GM18502 (cell line): Measurements from ENCODE around the gene C2CD2L.
"Not testable (repeated sequence)": the region's sequence is repeated elsewhere in the genome, so short reads cannot be mapped to it uniquely, and the experiment has no call there.

Experiments
- ATAC-seq: cut with Tn5 transposase; IDR thresholded peaks from one replicate; pipeline ENCODE4 v1.9.1; 2021; ENCODE audit warnings: mild to moderate bottlenecking; ENCODE audit not compliant: unreplicated experiment, poor library complexity

C2CD2L gene

DNA sequence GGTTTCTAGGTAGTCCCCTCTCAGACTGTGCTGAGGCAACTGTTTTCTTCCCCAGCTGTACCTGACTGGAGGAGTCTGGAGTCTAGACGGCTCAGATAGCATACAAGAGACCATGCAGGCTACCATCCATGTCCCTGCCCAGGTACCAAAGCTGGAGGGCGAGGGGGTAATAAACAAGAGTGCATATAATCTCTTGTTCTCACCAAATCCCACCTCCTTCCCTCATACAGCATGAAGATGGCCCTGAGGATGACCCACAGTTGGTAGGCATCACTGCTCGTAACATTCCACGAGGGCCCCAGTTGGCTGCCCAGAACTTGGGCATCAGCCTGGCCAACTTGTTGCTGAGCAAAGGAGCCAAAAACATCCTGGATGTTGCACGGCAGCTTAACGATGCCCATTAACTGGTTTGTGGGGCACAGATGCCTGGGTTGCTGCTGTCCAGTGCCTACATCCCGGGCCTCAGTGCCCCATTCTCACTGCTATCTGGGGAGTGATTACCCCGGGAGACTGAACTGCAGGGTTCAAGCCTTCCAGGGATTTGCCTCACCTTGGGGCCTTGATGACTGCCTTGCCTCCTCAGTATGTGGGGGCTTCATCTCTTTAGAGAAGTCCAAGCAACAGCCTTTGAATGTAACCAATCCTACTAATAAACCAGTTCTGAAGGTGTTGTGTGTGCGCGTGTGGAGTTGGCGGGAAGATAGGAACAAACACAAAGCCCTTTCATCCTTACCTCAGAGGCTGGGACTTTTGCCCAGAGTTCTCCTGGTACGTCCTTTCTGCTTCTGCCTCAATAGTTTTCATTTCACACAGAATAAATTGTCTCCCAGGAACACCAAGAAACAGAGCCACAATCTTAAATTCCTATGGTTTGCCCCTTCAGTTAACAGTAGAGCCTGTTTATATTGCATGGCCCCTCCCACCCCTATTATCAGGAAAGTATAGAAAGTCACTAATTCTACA, 14.0 kb upstream of the C2CD2L start:
- ATAC-seq = no peak

DNA sequence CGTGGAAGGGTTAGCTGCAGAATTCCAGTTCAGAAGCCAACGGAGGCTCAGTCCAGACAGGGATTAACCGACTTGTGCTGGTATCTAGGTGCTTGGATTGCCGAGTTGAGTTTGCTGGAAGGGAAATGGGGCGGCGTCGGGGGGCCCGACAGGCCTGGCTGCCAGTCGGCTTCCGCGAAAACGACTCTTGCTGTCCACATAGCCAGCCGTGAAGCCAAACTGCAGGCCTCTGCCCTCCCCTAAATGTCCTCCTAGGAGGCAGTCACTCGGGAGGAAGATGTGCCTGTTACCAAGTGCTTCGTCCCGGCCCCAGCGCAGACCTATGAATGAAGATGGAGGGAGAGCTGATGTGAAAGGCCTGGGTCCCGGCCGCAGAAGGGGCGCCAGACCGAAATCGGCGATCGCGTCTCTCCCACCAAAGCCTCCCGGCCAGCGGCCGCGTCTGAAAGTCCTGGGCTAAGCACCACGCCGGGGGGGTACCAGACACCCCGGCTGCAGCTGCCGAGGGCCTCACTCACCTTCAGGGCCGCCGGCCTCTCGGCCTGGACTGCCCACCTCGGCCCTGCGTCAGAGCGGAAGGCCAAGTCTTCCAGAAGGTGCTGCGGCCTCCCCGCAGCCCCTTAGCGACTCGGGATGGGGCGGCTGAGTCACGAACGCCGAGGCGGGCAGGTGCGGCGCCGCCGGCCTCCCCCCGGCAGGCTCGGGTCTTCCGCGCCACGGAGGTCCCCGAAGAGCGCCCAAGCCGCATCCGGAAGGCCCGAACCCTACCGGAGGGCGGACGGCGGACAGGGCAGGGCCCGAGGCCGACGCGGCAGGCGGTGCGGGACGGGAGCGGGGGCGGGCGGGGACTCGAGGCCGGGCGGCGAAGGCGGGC, 13.0 kb upstream of the C2CD2L start:
- ATAC-seq = peak; percentile 9

DNA sequence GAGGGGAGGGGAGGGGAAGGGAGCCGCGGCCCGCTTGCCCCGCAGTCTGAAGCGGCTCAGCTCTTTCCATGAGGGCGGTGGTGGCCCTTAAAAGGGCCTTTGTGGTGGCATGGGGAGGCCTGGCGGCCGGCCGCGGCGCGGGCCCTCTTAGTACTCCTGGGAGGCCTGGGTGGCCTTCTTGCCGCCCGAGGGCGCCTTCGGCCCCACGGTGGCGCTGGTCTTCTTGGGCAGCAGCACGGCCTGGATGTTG, 12.4 kb upstream of the C2CD2L start:
- peak; percentile 34 for ATAC-seq

- peak; percentile 81 for ATAC-seq
Observed at GRCh38 chr11:119095066-119095880, 11.9 kb upstream of the C2CD2L start.

GRCh38 chr11:119099711-119100110, 7.4 kb upstream of the C2CD2L start:
- ATAC-seq = no peak

DNA sequence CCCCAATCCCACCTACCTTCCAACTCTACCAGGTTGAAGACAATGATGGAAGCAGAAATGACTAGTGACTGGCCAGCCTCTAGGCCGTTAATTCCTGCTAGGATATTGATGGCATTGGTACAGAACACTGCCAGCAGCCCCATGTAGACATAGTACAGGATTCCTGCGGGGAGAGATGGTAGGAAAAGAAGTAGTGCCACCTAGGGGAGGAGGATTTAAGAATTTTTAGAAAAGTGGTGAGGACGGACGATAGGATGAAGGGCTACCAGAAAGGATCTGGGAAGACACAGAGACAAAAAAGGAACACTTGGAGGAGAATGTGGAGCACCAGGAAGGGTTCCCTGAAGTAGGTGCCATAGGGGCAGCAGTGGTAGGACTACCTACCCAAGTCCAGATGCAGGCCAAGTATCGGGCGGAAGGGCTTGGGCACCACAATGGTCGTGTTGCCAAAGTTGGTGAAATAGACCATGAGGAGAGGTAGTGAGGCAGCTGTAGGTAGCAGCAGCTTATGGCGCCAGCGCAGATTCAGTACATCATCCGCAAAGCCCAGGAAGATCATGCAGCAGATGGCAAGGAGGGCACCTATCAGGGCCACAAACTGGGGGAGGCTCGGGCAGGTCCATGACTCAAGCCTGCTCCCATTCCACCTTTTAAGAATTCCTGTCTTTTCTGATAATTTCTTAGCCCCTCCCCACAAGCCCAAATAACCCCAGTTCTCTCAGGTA, 6.7 kb upstream of the C2CD2L start:
- no peak for ATAC-seq

DNA sequence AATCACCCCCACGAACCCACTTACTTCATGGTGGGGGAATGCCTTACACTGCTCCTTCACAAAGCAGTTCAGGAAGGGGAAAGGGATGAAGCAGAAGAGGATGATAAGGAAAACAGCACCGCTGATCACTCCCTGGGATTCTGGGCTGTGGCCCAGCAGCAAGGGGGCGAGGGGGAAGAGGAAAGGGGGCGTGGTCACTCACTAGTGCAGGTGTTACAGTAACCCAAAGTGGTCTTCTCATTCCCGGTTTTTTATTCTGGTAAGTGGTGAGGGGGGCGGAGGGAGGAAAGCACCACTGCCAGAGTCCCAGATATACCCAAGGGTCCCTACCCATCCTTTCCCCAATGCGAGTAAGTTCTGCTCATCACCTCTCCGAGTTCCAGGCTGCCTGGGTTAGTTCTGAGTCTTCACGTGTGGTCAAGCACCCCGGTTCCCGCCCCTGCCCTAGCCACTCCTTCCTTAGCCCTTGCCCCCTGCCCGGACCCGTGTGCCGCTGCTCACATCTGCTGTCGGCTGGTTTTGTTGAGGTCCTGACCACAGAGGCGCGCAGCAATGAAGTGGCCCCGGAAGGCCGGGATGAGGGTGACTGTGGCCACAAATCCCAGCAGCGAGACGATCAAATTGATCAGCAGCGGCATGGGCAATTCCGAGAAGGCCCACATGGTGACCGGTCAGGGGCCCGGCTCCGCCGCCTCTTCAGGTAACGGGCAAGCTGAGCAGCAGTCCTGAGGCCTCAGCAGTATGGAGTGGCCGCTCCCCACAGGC, 6.0 kb upstream of the C2CD2L start:
- ATAC-seq = peak; percentile 18

DNA sequence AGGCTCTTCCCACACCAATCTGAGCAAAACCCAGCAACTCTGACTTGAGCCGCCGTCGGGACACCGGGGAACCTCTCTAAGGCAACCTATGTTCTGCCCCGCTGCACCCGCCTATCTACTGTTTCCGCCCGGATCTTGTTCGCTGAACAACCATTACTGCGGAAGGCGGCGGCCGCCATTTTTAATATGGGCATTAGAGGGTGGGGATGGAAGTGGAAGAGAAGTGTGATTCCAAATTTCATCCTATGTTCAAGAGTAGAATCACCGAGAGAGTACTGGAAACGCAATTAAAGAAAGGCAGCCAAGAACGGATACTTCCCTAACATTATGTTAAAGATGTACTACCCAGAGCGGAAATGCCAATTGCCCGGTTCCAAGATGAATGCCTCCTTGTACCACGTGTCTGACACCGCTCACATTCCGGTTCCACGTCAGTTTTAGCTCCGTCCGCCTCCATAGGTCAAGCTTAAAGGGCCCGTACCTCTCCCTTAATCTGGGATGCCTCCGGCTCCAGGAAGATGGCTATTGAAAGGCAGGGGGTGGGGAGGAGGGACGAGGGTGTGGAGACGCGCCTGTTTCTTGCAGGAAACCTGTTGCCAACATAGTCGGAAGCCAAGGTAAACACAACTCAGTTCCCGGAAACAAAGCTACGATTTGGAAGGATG, 5.3 kb upstream of the C2CD2L start, which contains the start of gene DPAGT1:
Gene DPAGT1 (minus strand): TSS at position 95 of the 665 bp plus-strand sequence. CDS start 198 bp downstream, outside the sequence.
- ATAC-seq = peak; percentile 83

- ATAC-seq = not testable (repeated sequence)
Observed at GRCh38 chr11:119103161-119103664, 3.9 kb upstream of the C2CD2L start.

- ATAC-seq = no peak
Observed at GRCh38 chr11:119103793-119104192, 3.4 kb upstream of the C2CD2L start.

DNA sequence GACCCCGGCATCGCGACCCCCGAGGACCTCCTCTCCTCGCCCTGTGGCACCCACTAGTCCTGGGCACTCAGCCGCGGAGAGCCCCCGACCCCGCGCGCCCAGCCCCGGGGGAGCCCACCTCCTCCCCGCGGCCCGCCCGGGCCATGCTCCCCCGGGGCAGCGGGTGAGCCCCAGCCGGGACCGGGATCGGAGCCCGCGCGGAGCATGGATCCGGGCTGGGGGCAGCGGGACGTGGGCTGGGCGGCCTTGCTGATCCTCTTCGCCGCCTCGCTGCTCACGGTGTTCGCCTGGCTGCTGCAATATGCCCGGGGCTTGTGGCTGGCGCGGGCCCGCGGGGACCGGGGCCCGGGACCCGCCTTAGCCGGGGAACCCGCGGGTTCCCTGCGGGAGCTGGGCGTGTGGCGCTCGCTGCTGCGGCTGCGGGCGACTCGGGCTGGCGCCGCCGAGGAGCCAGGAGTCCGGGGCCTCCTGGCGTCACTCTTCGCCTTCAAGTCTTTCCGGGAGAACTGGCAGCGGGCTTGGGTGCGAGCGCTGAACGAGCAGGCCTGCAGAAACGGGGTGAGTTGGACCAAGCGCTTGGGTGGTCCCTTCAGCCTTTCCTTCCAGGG, 498 bp downstream of the C2CD2L start:
- ATAC-seq = peak; percentile 32

DNA sequence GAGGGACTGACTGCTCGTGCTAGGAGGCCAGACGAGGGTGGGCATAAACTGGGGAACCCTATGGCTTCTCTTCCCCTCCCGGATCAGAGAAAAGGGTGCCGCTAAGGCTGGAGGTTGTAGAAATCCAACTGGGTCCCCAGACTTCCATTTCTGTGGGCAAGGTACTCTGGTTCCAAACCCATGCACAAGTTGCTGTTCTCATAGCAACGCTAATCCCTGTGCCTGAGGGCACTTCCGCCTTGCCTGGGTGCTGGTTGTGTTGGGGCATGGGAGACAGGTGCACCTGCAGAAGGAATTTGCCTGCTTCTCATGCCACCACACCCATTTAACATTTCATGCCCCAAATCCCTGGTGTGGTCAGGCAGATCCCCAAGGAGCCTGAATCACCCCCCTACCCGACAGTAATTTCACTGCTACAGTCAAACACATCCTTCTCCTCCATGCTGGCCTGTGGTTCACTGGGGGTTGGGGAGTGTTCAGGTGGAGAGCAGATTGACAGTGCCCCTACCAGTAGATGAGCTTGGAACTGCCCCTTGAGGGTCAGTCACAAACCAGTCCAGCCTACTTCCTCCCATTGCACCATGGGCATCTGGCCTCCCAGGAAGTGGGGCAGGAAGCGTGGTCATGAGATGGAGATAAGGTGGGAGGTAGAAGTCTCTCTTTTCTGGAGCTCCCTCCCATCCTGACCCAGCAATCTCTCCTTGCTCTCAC, 1.2 kb downstream of the C2CD2L start:
- peak; percentile 26 for ATAC-seq

- ATAC-seq = no peak
Observed at GRCh38 chr11:119108857-119109221, 1.7 kb downstream of the C2CD2L start.

- no peak for ATAC-seq
Observed at GRCh38 chr11:119109843-119110242, 2.7 kb downstream of the C2CD2L start.

- ATAC-seq = no peak
Observed at GRCh38 chr11:119110439-119110838, 3.3 kb downstream of the C2CD2L start.

GRCh38 chr11:119111361-119111925, 4.3 kb downstream of the C2CD2L start:
- no peak for ATAC-seq
